ENCODE results near the gene NAGA.
"Not testable (repeated sequence)": the region's sequence is repeated elsewhere in the genome, so short reads cannot be mapped to it uniquely, and the experiment has no call there.

The NAGA gene

DNA sequence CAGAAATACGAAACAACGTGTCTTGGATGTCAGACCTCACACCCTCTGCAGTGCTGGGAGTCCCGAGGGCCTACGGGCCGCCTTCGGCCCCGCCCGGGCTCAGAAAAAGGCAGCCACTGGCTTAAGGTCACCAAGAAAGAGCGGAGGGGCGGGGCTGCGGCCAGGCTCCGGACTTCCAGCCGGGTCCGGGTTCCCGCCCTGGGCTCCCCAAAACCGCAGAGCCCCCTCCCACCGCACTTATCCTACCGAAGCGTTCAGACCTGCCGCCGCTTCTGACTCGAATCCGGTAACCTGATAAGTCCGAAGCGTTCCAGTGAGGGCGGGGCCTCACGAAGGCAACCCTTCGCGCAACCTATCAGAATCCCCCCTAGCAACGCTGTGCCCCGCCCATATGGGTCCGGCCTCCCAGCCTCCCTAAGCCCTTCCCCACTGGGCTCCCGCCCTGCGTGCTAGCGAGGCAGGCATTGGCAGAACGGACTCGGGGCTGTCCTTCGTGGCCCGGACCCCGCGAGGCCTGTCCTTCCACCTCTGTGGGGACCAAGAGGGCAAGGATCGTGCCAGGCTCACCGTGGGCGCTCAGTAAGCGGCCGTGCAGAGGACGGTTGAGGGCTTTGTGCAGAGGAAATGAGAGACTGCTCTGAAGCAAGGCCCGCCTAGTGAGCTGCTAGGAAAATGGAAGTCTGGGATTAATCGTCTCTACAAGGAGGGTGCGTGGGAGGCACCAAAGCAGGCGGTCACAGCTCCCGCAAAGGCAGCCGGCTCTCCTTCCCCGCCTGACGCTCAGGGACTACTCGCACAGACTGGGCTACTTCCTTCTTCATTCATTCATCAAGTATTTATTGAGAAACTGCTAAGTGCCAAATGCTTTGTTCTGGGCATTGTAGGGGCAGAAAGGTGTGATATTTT lies at the start of gene NAGA:
NAGA (minus strand) TSS at position 296 of the 906 bp plus-strand sequence. CDS start 515 bp downstream, outside the sequence.
- H3K4me3 ChIP-seq (replicated peaks; ENCODE audit: low read depth, low read length) = peak within 1 kb of the TSS; percentile 56
- peak; percentile 90 for DNase-seq (ENCODE audit: extremely low read depth, low read depth)
- no peak for TF ChIP-seq CTCF (IDR thresholded peaks at IDR 0.05; ENCODE audit: low read depth, low read length, missing control alignments)

GRCh38 chr22:42116848-42117424 lies 46.3 kb upstream of the NAGA start:
- H3K4me3 ChIP-seq (replicated peaks; ENCODE audit: low read depth, low read length) = no peak overlapping the region
- TF ChIP-seq CTCF (IDR thresholded peaks at IDR 0.05; ENCODE audit: low read depth, low read length, missing control alignments) = no peak
- DNase-seq (ENCODE audit: extremely low read depth, low read depth) = no peak

GRCh38 chr22:42115420-42115830 lies 44.8 kb upstream of the NAGA start:
- H3K4me3 ChIP-seq (replicated peaks; ENCODE audit: low read depth, low read length); DNase-seq (ENCODE audit: extremely low read depth, low read depth): not testable (repeated sequence)

- no peak for DNase-seq (ENCODE audit: extremely low read depth, low read depth)
- no peak overlapping the region for H3K4me3 ChIP-seq (replicated peaks; ENCODE audit: low read depth, low read length)
- peak; percentile 55 for TF ChIP-seq CTCF (IDR thresholded peaks at IDR 0.05; ENCODE audit: low read depth, low read length, missing control alignments)
These were observed 44.1 kb upstream of the NAGA start for GRCh38 chr22:42114721-42115120.

DNA sequence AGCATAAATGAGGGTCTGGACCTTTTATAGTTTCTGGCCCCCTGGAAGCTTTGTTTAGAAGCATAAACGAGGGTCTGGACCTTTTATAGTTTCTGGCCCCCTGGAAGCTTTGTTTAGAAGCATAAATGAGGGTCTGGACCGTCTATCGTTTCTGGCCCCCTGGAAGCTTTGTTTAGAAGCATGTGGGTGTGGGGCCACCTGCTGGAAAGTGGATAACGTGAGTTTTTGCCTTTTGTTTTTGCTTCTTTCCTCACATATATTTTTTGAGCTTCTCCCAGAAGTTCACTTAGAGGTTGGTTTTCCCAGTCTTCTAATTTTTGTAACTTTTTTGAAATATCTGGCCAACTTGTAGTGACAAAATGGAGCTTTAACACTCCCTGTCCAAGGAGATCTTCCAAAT lies 42.2 kb upstream of the NAGA start:
- peak; percentile 16 for TF ChIP-seq CTCF (IDR thresholded peaks at IDR 0.05; ENCODE audit: low read depth, low read length, missing control alignments)
- not testable (repeated sequence) for H3K4me3 ChIP-seq (replicated peaks; ENCODE audit: low read depth, low read length); DNase-seq (ENCODE audit: extremely low read depth, low read depth)

DNA sequence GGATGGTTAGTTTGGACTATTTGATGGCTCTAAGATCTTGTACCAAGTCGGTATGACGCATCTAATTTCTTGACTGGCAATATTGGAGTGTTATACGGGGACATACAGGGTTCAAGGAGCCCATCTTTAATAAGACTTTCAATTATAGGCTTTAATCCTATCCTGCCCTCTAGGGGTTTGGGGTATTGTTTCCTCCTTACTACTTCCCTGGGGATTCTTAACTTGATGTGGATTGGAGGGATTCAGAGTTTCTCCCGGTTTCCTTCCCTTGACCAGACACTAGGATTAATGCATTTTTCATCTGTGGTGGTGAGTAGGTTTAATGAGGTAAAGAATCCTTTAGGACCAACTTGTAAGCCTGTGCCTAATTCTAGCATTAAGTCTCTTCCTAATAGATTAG lies 41.2 kb upstream of the NAGA start:
- no peak overlapping the region for H3K4me3 ChIP-seq (replicated peaks; ENCODE audit: low read depth, low read length)
- DNase-seq (ENCODE audit: extremely low read depth, low read depth) = no peak
- peak; percentile 6 for TF ChIP-seq CTCF (IDR thresholded peaks at IDR 0.05; ENCODE audit: low read depth, low read length, missing control alignments)

- no peak for TF ChIP-seq CTCF (IDR thresholded peaks at IDR 0.05; ENCODE audit: low read depth, low read length, missing control alignments)
- H3K4me3 ChIP-seq (replicated peaks; ENCODE audit: low read depth, low read length) = no peak overlapping the region
- DNase-seq (ENCODE audit: extremely low read depth, low read depth) = no peak
These were observed 38.2 kb upstream of the NAGA start for GRCh38 chr22:42108848-42109247.

- not testable (repeated sequence) for H3K4me3 ChIP-seq (replicated peaks; ENCODE audit: low read depth, low read length); DNase-seq (ENCODE audit: extremely low read depth, low read depth)
These were observed 33.8 kb upstream of the NAGA start for GRCh38 chr22:42104332-42104860.

Data from HFF-Myc (cell line).